ENCODE results near the gene EMC6.
"Not testable (repeated sequence)": the region's sequence is repeated elsewhere in the genome, so short reads cannot be mapped to it uniquely, and the experiment has no call there.

GRCh38 chr17:3702041-3702539, 33.5 kb downstream of the EMC6 start:
- not testable (repeated sequence) for TF ChIP-seq FOS (IDR thresholded peaks at IDR 0.05; ENCODE audit: low read depth, low read length); CTCF (conservative IDR thresholded peaks at IDR 0.05; ENCODE audit: low read depth, low read length); ELK1 (IDR thresholded peaks at IDR 0.05; ENCODE audit: borderline replicate concordance, low read depth, low read length); POLR2A (IDR thresholded peaks at IDR 0.05; ENCODE audit: low read depth, low read length); RFX5 (IDR thresholded peaks at IDR 0.05; ENCODE audit: low read depth, low read length); RCOR1 (IDR thresholded peaks at IDR 0.05; ENCODE audit: insufficient replicate concordance, low read length); CEBPB (IDR thresholded peaks at IDR 0.05; ENCODE audit: low read depth, low read length); BHLHE40 (IDR thresholded peaks at IDR 0.05; ENCODE audit: low read depth, low read length); RAD21 (IDR thresholded peaks at IDR 0.05; ENCODE audit: low read length); CHD1 (IDR thresholded peaks at IDR 0.05; ENCODE audit: low read depth, low read length); USF2 (IDR thresholded peaks at IDR 0.05; ENCODE audit: low read depth, low read length)
- TF ChIP-seq MAFK (IDR thresholded peaks at IDR 0.05; ENCODE audit: low read depth, low read length): peak; percentile 14; the same call in 1 of the 2 replicates
